BJ (cell line): Measurements from ENCODE around the gene C9orf40. TPM values are rescaled to one million over a fixed set of nuclear protein-coding genes. Genes with fewer than 3 reads are reported as not detected.

Experiments
- CTCF ChIA-PET: fragments of 350-600 bp; formaldehyde crosslinking; extraction: SDS; loops from one replicate; lab custom pipeline; 2021; ENCODE audit warnings: antibody characterized with exemption, inconsistent platforms; lab: Yijun Ruan, JAX
- POLR2A ChIA-PET: fragments of 300-600 bp; sonication (Branson Sonifier 250); formaldehyde crosslinking; extraction: SDS; loops from one replicate; lab custom pipeline; 2021; ENCODE audit warnings: antibody characterized with exemption; lab: Charles Lee
- DNase-seq: peaks from one replicate; pipeline ENCODE4 v3.0.0-alpha.2; 2011; ENCODE audit warnings: low read depth
- H3K27me3 ChIP-seq: 2 replicates; pipeline ENCODE4 v1.6.0; 2011; ENCODE audit warnings: low read length; ENCODE audit not compliant: control insufficient read depth, insufficient read depth
- H3K36me3 ChIP-seq: 2 replicates; pipeline ENCODE4 v1.5.1; 2011; ENCODE audit warnings: low read length; ENCODE audit not compliant: control insufficient read depth, insufficient read depth
- H3K4me3 ChIP-seq: 2 replicates; pipeline ENCODE4 v1.5.1; 2011; ENCODE audit warnings: low read depth, mild to moderate bottlenecking, control low read depth, low read length
- CTCF ChIP-seq: IDR thresholded peaks from 2 replicates; pipeline ENCODE4 v1.5.1; 2011; ENCODE audit warnings: low read depth, mild to moderate bottlenecking, control low read depth, inconsistent platforms, low read length, moderate library complexity; ENCODE audit not compliant: insufficient read depth
- polyA plus RNA-seq: library from polyadenylated mRNA; depleted of rRNA; stranded (reverse); fragments of >200 nt; gene quantifications from 2 replicates; pipeline ENCODE4 v1.2.3, GENCODE V29; 2011

The C9orf40 gene
- polyA plus RNA-seq, 1 experiment = 1.0 TPM

GRCh38 chr9:74963056-74963455 is 10.3 kb upstream of the C9orf40 start:
- no peak for DNase-seq
- Histone ChIP-seq H3K4me3 (no peak overlapping the region), H3K27me3 (no peaks in the 10 kb centered on the region), H3K36me3 (no peaks in the 10 kb centered on the region)
- no peak for TF ChIP-seq CTCF
- ChIA-PET POLR2A (no interaction called here), CTCF (no interaction called here)

DNA sequence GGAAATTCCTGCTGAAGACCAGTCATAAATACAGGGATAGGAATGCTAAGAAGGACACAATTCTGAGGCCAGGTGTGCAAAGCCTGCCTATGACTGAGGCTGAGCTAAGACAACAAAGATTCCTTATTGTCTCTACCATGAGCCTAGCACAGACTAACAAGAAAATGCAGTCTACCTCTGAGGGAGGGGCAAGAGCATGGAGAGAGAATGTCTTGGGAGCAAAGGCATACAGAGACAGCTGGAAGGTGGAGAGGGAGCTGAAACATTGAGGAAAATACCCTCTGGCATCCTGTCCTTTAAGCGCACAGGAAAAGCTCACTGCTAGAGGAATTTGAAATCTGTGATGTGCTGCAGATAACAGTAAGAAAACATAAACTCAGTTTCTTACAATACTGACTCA is 8.8 kb upstream of the C9orf40 start:
- no peaks in the 10 kb centered on the region for H3K27me3 ChIP-seq
- no peak for TF ChIP-seq CTCF
- H3K36me3 ChIP-seq = no peaks in the 10 kb centered on the region
- H3K4me3 ChIP-seq = no peak overlapping the region
- ChIA-PET CTCF (interaction anchor here (1.2 kb wide), 1 partner anchor 9 kb away, joined by 3 read pairs; the partner anchor contains the start of gene C9orf40), POLR2A (no interaction called here)
- no peak for DNase-seq

GRCh38 chr9:74960561-74960960 is 7.8 kb upstream of the C9orf40 start:
- Histone ChIP-seq H3K27me3 (no peaks in the 10 kb centered on the region), H3K4me3 (no peak overlapping the region), H3K36me3 (no peaks in the 10 kb centered on the region)
- peak; percentile 33 for DNase-seq
- ChIA-PET POLR2A (no interaction called here), CTCF (interaction anchor here (1.2 to 1.4 kb wide), 2 partner anchors 8 to 41 kb away, joined by 3 to 5 read pairs; partner anchors contain the start of gene C9orf40)
- no peak for TF ChIP-seq CTCF

- H3K27me3 ChIP-seq = no peaks in the 10 kb centered on the region
- H3K4me3 ChIP-seq = no peak overlapping the region
- CTCF ChIA-PET = interaction anchor here (0.7 kb wide), 1 partner anchor 74 kb away, joined by 3 read pairs; no protein-coding TSS in a partner anchor
- no peak for TF ChIP-seq CTCF
- no peaks in the 10 kb centered on the region for H3K36me3 ChIP-seq
- POLR2A ChIA-PET = interaction anchor here (0.6 kb wide), 1 partner anchor 1086 kb away, joined by 3 read pairs; no protein-coding TSS in a partner anchor
- DNase-seq = no peak
Measured at GRCh38 chr9:74958587-74958986, 5.9 kb upstream of the C9orf40 start.

DNA sequence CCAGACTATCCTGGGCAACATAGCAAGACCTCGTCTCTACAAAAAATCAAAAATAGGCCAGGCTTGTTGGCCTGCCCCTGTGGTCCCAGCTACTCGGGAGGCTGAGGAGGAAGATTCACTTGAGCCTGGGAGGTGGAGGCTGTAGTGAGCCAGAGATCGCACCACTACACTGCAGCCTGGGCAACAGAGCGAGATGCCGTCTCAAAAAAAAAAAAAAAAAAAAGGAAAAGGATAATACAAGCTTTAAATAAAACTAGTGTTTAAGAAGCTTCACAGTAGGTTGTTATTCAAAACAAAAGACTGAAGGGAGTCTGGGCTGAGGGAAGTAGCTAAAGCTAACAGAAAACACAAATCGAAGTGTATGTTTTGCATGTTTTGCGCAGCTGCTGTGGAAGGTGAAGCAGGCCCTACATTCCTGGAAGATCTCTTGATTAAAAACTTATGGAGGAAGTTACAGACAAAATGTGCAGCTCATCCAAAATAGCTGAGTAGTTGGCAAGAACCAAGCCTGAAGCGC is 581 bp upstream of the C9orf40 start:
- ChIA-PET POLR2A (interaction anchor here (0.7 to 1.7 kb wide), 2 partner anchors 74 to 75 kb away, joined by 13 to 24 read pairs; partner anchors contain the start of gene CARNMT1), CTCF (interaction anchor here (0.6 to 3.0 kb wide), 9 partner anchors 11 to 226 kb away, joined by 3 to 23 read pairs (median 3); no protein-coding TSS in a partner anchor)
- H3K27me3 ChIP-seq = no peaks in the 10 kb centered on the region
- H3K36me3 ChIP-seq = no peaks in the 10 kb centered on the region
- H3K4me3 ChIP-seq = peak overlapping the region; percentile 96
- DNase-seq = peak; percentile 53
- no peak for TF ChIP-seq CTCF
